ENCODE results near the gene BBS10.

DNA sequence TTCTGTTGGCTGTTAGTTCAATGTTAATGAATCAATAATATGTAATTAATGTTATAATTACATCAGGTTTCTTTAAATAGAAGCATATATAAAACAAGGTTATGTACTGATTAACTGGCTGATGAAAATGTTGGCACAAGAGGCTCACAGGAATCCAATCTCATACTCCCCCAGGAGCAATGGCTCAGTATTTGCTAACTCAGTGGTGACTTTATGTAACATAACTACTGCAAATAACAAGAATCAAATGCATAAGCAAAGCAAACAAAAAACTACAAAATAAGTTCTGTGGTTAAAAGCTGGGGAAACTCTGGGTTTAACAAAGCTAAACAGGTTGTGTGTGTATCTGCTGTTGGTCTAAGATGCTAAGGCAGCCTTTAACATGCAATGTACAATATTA, 27.7 kb upstream of the BBS10 start:
- TF ChIP-seq, protein P1, sequence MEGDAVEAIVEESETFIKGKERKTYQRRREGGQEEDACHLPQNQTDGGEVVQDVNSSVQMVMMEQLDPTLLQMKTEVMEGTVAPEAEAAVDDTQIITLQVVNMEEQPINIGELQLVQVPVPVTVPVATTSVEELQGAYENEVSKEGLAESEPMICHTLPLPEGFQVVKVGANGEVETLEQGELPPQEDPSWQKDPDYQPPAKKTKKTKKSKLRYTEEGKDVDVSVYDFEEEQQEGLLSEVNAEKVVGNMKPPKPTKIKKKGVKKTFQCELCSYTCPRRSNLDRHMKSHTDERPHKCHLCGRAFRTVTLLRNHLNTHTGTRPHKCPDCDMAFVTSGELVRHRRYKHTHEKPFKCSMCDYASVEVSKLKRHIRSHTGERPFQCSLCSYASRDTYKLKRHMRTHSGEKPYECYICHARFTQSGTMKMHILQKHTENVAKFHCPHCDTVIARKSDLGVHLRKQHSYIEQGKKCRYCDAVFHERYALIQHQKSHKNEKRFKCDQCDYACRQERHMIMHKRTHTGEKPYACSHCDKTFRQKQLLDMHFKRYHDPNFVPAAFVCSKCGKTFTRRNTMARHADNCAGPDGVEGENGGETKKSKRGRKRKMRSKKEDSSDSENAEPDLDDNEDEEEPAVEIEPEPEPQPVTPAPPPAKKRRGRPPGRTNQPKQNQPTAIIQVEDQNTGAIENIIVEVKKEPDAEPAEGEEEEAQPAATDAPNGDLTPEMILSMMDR (IDR thresholded peaks at IDR 0.05), result no peak
- no peak for TF ChIP-seq POLR2A (IDR thresholded peaks at IDR 0.05)

Measured in adrenal gland (tissue), 5 donors.